SJSA1 (cell line): Measurements from ENCODE around the gene TMEM87A. TPM values are rescaled to one million over a fixed set of nuclear protein-coding genes. Genes with fewer than 3 reads are reported as not detected.
A peak's percentile ranks its signal among the peaks of the same experiment; 100 is the strongest.

Experiments used
- DNase-seq, 2 experiments: peaks; one replicate each; pipeline ENCODE4 v3.0.0-alpha.2; 2015 to 2020; ENCODE audit warnings: low spot score in 2 of 2, low read depth in 1 of 2
- H3K27ac ChIP-seq: fragments of 250-450 bp; sonication (Bioruptor Pico); 2 replicates; pipeline ENCODE4 v1.5.1; 2020; ENCODE audit warnings: mild to moderate bottlenecking, moderate library complexity
- H3K27me3 ChIP-seq: fragments of 250-450 bp; sonication (Bioruptor Pico); replicated peaks from 2 replicates; pipeline ENCODE4 v1.5.1; 2020; ENCODE audit warnings: mild to moderate bottlenecking, moderate library complexity
- H3K36me3 ChIP-seq: fragments of 250-450 bp; sonication (Bioruptor Pico); 2 replicates; pipeline ENCODE4 v1.5.1; 2020; ENCODE audit warnings: mild to moderate bottlenecking
- H3K4me1 ChIP-seq: fragments of 250-450 bp; sonication (Bioruptor Pico); replicated peaks from 2 replicates; pipeline ENCODE4 v1.6.1; 2021; ENCODE audit warnings: mild to moderate bottlenecking
- H3K4me3 ChIP-seq: fragments of 250-450 bp; sonication (Bioruptor Pico); 2 replicates; pipeline ENCODE4 v1.5.1; 2020; ENCODE audit warnings: mild to moderate bottlenecking
- H3K9me3 ChIP-seq: fragments of 250-450 bp; sonication (Bioruptor Pico); replicated peaks from 2 replicates; pipeline ENCODE4 v1.5.1; 2020; ENCODE audit warnings: mild to moderate bottlenecking
- total RNA-seq: library from RNA; depleted of rRNA; stranded (reverse); fragments of >200 nt; shearing (Covaris generic); gene quantifications from 2 replicates; pipeline ENCODE4 v1.2.3, GENCODE V29; 2014

TMEM87A gene
- total RNA-seq, 1 experiment from 2014 or later = 77.0 TPM

- Histone ChIP-seq H3K4me1 (no peaks in the 10 kb centered on the region), H3K27me3 (no peaks in the 10 kb centered on the region), H3K4me3 (no peak overlapping the region), H3K36me3 (peaks cover 9% of the 10 kb centered on the region), H3K9me3 (no peaks in the 10 kb centered on the region), H3K27ac (no peak overlapping the region)
- no peak for DNase-seq
These were observed 10.4 kb upstream of the TMEM87A start for GRCh38 chr15:42283671-42284070.

DNA sequence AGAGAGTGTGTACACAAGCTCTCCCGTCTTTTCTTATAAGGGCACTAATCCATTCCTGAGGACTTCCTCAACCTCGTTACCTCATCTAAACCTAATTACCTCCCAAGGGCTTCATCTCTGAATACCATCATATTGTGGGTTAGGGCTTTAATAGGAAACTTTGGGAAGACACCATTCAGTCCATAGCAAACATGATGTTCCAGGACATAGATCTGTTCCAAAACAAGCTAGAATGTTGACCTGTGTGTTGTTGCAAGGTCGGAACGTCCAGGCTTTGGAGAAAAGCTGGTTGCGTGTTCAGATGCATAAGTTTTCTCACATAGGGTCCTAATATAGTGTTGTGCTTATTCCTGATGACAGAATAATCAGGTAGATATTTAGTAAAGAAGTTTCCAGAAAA lies 9.7 kb upstream of the TMEM87A start:
- peaks cover 9% of the 10 kb centered on the region; the same call in 1 of the 2 replicates for H3K36me3 ChIP-seq
- H3K4me3 ChIP-seq = no peak overlapping the region
- H3K9me3 ChIP-seq = no peaks in the 10 kb centered on the region
- H3K27me3 ChIP-seq = no peaks in the 10 kb centered on the region
- H3K4me1 ChIP-seq = no peaks in the 10 kb centered on the region
- H3K27ac ChIP-seq = no peak overlapping the region
- no peak for DNase-seq

- Histone ChIP-seq H3K27me3 (no peaks in the 10 kb centered on the region), H3K27ac (no peak overlapping the region), H3K9me3 (no peaks in the 10 kb centered on the region), H3K4me1 (no peaks in the 10 kb centered on the region), H3K36me3 (peaks cover 9% of the 10 kb centered on the region; the same call in 1 of the 2 replicates), H3K4me3 (no peak overlapping the region)
- no peak for DNase-seq
These were observed 9.1 kb upstream of the TMEM87A start for GRCh38 chr15:42282344-42282743.

GRCh38 chr15:42279234-42279723 lies 6.0 kb upstream of the TMEM87A start:
- H3K27me3 ChIP-seq = no peaks in the 10 kb centered on the region
- DNase-seq = no peak
- peaks cover 18% of the 10 kb centered on the region for H3K4me1 ChIP-seq
- no peak overlapping the region for H3K4me3 ChIP-seq
- peaks cover 9% of the 10 kb centered on the region; the same call in 1 of the 2 replicates for H3K36me3 ChIP-seq
- no peak overlapping the region for H3K27ac ChIP-seq
- H3K9me3 ChIP-seq = no peaks in the 10 kb centered on the region

- H3K36me3 ChIP-seq = peaks cover 9% of the 10 kb centered on the region; the same call in 1 of the 2 replicates
- no peak overlapping the region for H3K27ac ChIP-seq
- no peak for DNase-seq
- peaks cover 23% of the 10 kb centered on the region for H3K4me1 ChIP-seq
- H3K27me3 ChIP-seq = no peaks in the 10 kb centered on the region
- H3K9me3 ChIP-seq = no peaks in the 10 kb centered on the region
- no peak overlapping the region for H3K4me3 ChIP-seq
These were observed 3.5 kb upstream of the TMEM87A start for GRCh38 chr15:42276762-42277161.

DNA sequence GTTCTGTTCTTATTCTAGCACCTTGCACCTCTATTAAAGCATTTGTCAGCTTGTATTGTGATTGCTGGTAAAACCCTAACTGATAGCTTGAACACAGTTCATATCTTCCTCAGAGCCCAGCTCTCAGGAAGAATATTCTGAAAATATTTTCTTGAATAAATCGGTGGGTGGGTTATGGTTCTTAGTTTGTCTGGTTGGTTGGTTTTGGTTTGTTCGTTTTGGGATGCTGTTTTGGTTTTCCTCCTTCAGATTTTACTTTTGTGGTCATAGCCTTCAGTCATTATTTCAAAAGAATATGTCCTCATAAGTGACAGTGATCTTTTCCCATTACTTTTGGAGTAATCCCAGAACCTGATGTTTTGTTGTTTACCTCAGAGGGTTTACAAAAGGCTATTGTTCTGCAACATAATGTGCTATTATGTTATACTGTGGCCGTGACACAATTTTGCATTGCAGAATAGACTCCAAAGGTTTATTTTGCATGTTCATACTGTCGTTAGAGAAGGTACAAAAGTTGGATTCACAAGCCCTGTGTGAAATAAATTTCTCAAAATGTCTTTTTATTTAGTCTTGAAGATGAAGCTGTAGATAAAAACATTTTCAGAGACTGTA lies 2.7 kb upstream of the TMEM87A start:
- H3K27me3 ChIP-seq = no peaks in the 10 kb centered on the region
- peak in 1 of 2 experiments; percentile 15 for DNase-seq
- peaks cover 13% of the 10 kb centered on the region for H3K36me3 ChIP-seq
- no peaks in the 10 kb centered on the region for H3K9me3 ChIP-seq
- H3K4me3 ChIP-seq = no peak overlapping the region
- H3K4me1 ChIP-seq = peaks cover 27% of the 10 kb centered on the region
- peak overlapping the region; percentile 89; the same call in 1 of the 2 replicates for H3K27ac ChIP-seq

DNA sequence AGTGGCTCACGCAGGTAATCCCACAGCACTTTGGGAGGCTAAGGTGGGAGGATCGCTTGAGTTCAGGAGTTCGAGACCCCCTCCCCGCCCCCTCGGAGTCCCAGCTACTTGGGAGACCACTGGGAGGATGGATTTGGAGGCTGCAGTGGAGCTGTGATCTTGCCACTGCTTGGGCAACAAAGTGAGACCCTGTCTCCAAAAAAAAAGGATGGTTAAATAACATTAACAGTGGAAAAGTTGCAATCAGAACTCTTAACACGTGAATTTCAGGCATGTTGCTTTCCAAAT lies 1.4 kb upstream of the TMEM87A start:
- DNase-seq = no peak
- peak overlapping the region; percentile 89 for H3K27ac ChIP-seq
- H3K4me3 ChIP-seq = peak overlapping the region; percentile 73
- no peaks in the 10 kb centered on the region for H3K27me3 ChIP-seq
- peaks cover 27% of the 10 kb centered on the region for H3K4me1 ChIP-seq
- peaks cover 13% of the 10 kb centered on the region for H3K36me3 ChIP-seq
- H3K9me3 ChIP-seq = no peaks in the 10 kb centered on the region

DNA sequence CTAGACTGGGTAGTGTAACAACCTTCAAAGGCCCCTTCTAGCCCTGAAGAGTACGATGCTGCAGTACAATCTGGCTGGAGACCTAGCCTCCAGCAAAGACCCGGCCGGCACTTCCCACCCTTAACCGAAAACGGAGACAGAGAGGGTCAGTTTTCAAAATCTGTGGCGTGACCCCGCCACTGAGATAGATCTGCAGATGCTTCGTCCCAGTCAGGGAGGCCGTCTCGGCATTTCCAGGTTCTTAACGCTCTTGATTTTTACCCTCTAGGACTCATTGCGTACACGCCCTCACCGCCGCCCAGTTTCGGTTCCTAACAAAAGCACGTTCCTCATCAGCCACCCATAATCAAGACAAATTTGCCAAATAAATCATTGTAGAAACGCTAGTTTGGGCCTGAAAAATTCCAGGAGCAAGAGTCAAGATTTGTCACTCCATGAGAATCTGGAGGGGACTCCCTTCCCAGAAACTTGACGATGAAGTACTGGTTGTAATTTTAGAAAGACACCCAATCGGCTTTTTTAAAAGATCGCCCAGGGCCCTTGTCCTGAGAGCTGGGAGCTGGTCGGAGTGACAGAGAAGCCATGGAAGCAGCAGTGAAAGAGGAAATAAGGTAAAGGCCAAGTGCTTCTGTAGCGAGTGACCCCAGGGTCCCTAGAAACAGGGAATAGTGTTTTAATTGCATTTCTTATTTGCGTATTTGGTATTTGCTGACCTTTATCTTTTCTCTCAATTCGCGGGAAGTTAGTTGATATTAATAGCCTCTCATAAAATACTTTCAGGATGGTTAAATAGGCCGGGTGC lies 868 bp upstream of the TMEM87A start:
- H3K36me3 ChIP-seq = peaks cover 10% of the 10 kb centered on the region
- DNase-seq = peak; percentile 50 to 76
- H3K4me1 ChIP-seq = peaks cover 27% of the 10 kb centered on the region
- peak overlapping the region; percentile 73 for H3K4me3 ChIP-seq
- H3K27ac ChIP-seq = peak overlapping the region; percentile 89
- no peaks in the 10 kb centered on the region for H3K9me3 ChIP-seq
- no peaks in the 10 kb centered on the region for H3K27me3 ChIP-seq

DNA sequence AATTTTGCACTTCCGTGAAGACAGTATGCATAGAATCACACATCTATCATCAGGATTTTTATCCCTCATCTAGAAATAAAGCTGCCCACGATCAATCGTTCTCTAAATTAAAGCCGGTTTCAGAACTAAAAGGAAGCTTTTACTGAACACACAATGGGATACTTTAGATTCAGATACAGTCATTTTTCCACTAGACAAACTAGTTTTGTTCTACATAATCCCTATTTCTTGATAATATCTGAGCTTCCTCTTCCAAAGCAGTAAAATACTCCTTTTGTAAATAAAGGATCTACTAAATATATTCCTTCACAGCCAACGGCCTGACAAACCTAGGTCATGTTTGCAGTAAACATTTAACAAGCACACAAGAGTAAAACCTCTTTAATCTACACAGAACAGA lies 2.2 kb downstream of the TMEM87A start:
- H3K36me3 ChIP-seq = peaks cover 39% of the 10 kb centered on the region
- no peak for DNase-seq
- no peaks in the 10 kb centered on the region for H3K9me3 ChIP-seq
- H3K27ac ChIP-seq = no peak overlapping the region
- H3K4me3 ChIP-seq = no peak overlapping the region
- H3K4me1 ChIP-seq = peaks cover 25% of the 10 kb centered on the region
- no peaks in the 10 kb centered on the region for H3K27me3 ChIP-seq

GRCh38 chr15:42270551-42270950 lies 2.7 kb downstream of the TMEM87A start:
- Histone ChIP-seq H3K36me3 (peaks cover 43% of the 10 kb centered on the region), H3K4me1 (peaks cover 20% of the 10 kb centered on the region), H3K9me3 (no peaks in the 10 kb centered on the region), H3K27me3 (no peaks in the 10 kb centered on the region), H3K27ac (no peak overlapping the region), H3K4me3 (no peak overlapping the region)
- DNase-seq = no peak

DNA sequence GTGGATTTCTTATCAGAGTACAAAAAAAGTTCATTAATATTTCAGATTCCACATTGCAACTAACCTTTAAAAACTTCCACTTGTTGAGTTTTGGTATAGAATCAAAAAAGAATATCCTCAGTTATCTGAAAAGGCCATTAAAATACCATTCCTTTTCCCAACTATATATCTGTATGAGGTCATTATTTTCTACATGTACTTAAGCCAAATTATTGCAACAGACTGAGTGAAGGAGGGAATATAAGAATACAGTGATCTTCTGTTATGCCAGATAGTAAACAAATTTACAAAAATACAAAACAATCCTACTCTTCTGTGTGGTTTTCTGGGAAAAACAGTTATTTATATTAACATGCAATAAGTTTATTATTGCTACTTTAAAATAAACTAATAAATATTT lies 5.9 kb downstream of the TMEM87A start:
- no peak for DNase-seq
- H3K4me3 ChIP-seq = no peak overlapping the region
- H3K9me3 ChIP-seq = no peaks in the 10 kb centered on the region
- peaks cover 72% of the 10 kb centered on the region for H3K36me3 ChIP-seq
- no peak overlapping the region for H3K27ac ChIP-seq
- H3K27me3 ChIP-seq = no peaks in the 10 kb centered on the region
- peaks cover 7% of the 10 kb centered on the region; the same call in 1 of the 2 replicates for H3K4me1 ChIP-seq

GRCh38 chr15:42264795-42265194 lies 8.4 kb downstream of the TMEM87A start:
- no peak overlapping the region for H3K4me3 ChIP-seq
- no peak overlapping the region for H3K27ac ChIP-seq
- H3K36me3 ChIP-seq = peaks cover 85% of the 10 kb centered on the region
- no peaks in the 10 kb centered on the region for H3K27me3 ChIP-seq
- DNase-seq = no peak
- H3K4me1 ChIP-seq = no peaks in the 10 kb centered on the region
- no peaks in the 10 kb centered on the region for H3K9me3 ChIP-seq

DNA sequence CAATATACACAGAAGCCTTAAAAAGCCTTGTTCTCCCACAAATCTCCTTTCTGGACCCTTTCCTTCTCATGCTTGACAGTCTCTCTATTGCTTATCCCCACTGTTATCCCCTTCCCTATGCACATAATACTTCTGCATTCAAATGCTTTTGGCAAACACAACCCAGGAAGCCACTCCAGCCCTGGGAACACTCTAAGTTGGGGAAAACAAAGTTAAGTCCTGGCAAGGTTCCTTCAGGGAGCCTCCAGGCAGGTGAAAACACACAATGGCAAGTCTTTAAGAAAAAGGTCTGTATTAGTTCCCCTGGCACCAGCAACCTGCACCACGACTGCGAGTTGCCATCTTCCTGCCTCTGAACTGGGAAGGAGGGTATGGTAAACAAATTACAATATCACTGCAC lies 19.9 kb downstream of the TMEM87A start:
- Histone ChIP-seq H3K36me3 (peaks cover 76% of the 10 kb centered on the region), H3K4me3 (no peak overlapping the region), H3K9me3 (0 out of 2 replicates have a peak, but pooled peaks cover 6% of the 10 kb centered on the region)

GRCh38 chr15:42240823-42241222 lies 32.4 kb downstream of the TMEM87A start:
- H3K27me3 ChIP-seq = no peaks in the 10 kb centered on the region
- H3K36me3 ChIP-seq = peaks cover 55% of the 10 kb centered on the region
- H3K4me1 ChIP-seq = no peaks in the 10 kb centered on the region
- no peaks in the 10 kb centered on the region for H3K9me3 ChIP-seq
- no peak overlapping the region for H3K27ac ChIP-seq
- no peak overlapping the region for H3K4me3 ChIP-seq
- no peak for DNase-seq

More for the DNA sequence above, 19.9 kb downstream of the TMEM87A start:
- Histone ChIP-seq H3K27ac (no peak overlapping the region), H3K4me1 (no peaks in the 10 kb centered on the region), H3K27me3 (no peaks in the 10 kb centered on the region)
- DNase-seq = no peak
